Measurements from ENCODE around the gene SCYGR8.

DNA sequence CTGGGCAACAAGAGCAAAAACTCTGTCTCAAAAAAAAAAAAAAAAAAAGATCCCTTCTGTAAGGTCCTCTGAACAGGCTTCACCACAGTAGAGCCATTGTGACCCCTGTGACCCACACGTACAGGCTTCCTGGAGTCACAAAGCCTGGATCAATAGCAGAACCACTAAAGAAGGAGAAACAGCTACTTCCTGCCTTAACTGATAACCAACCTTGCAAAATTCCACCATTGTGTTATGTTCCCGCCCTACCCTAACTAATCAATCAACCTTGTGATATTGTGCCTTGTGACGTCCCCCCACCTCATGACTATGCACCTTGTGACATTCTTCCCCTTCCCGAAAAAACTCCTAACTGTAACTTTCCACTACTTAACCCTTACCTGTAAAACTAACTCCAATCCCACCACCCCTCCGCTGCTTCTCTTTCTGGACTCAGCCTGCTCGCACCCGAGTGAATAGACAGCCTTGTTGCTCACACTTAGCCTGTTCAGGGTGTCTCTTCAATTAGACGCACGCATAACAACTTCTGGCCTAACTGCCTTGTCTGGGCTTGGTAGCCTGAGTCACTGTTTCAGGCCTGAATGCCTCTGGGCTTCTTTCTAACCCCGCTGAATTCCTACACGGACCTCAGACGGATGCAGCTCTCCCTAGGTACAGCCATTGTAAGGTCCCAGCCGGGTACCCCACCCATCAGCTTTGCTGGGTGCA lies 13.9 kb downstream of the SCYGR8 start:
- TF ChIP-seq, protein P1, sequence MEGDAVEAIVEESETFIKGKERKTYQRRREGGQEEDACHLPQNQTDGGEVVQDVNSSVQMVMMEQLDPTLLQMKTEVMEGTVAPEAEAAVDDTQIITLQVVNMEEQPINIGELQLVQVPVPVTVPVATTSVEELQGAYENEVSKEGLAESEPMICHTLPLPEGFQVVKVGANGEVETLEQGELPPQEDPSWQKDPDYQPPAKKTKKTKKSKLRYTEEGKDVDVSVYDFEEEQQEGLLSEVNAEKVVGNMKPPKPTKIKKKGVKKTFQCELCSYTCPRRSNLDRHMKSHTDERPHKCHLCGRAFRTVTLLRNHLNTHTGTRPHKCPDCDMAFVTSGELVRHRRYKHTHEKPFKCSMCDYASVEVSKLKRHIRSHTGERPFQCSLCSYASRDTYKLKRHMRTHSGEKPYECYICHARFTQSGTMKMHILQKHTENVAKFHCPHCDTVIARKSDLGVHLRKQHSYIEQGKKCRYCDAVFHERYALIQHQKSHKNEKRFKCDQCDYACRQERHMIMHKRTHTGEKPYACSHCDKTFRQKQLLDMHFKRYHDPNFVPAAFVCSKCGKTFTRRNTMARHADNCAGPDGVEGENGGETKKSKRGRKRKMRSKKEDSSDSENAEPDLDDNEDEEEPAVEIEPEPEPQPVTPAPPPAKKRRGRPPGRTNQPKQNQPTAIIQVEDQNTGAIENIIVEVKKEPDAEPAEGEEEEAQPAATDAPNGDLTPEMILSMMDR (conservative IDR thresholded peaks at IDR 0.05 in 1 of 2, IDR thresholded peaks at IDR 0.05 in 1 of 2; ENCODE audit: extremely low read depth in 1 of 2, insufficient read depth in 1 of 2, low read depth in 1 of 2, low read length in 2 of 2): no peak
- TF ChIP-seq EZH2 (IDR thresholded peaks at IDR 0.05; ENCODE audit: borderline replicate concordance, low read length): no peak

Measured in mammary epithelial cell (primary cell).